ENCODE measurements around the gene KLHL29.

The KLHL29 gene

DNA sequence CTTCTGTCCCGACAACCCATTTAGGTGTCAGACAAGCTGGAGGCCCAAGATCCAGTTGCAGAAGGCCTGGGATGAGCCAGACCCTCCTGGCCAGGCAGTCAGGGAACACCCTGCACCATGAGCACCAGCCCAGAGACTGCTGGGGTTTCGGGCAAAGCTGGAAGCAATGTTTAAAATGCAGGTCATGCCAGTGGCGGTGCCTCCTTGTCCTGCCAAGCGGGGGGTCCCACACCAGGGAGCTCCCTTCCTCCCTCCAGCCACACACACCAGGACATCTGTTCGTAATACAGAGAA is 311.7 kb downstream of the KLHL29 start:
- no peak for DNase-seq (ENCODE audit: low read depth)

- no peak for DNase-seq (ENCODE audit: low read depth)
Measured at GRCh38 chr2:23697256-23698075, 312.5 kb downstream of the KLHL29 start.

GRCh38 chr2:23698116-23698693 is 313.2 kb downstream of the KLHL29 start:
- DNase-seq (ENCODE audit: low read depth): no peak

DNA sequence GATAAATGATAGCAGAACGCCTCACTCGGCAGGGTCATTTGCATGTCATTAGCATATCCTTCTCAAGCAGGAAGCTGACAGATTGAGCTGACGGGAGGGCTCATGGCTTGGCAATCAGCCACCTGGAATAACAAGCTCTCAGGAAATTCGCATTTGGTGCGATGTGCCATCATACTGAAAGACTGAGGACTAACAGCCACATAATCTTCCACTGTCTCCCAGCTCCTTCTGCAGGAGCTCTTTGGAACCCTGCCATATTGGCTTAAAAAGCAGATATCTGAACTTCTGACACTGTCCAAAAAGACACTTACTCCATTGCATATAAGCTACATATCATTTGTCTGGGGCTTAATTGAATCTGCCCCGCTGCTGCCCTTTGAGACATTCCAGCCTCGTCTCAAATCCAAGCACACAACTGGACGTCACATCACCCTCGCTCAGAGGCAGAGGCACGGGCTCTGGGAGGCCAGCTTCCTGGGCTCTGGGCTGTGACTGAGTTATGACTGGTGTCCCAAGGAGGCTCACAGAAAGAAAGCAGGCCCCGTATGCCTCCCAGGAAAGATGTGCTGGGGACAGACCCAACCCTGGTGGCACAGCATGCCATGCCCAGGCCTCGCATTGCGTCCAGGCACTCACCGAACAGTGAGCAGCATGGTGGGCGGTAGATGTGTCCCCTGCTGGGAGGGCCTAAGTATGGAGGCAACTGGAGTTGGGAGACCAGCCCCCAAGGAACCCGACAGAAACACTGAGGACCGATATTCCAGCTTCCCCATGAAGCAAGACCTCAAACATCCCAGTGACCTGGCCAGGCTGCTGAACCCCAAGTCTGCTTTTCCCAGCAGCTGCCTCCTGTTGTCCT is 314.0 kb downstream of the KLHL29 start:
- no peak for DNase-seq (ENCODE audit: low read depth)

GRCh38 chr2:23699580-23699925 is 314.6 kb downstream of the KLHL29 start:
- no peak for DNase-seq (ENCODE audit: low read depth)

GRCh38 chr2:23700627-23701026 is 315.6 kb downstream of the KLHL29 start:
- no peak for DNase-seq (ENCODE audit: low read depth)

DNA sequence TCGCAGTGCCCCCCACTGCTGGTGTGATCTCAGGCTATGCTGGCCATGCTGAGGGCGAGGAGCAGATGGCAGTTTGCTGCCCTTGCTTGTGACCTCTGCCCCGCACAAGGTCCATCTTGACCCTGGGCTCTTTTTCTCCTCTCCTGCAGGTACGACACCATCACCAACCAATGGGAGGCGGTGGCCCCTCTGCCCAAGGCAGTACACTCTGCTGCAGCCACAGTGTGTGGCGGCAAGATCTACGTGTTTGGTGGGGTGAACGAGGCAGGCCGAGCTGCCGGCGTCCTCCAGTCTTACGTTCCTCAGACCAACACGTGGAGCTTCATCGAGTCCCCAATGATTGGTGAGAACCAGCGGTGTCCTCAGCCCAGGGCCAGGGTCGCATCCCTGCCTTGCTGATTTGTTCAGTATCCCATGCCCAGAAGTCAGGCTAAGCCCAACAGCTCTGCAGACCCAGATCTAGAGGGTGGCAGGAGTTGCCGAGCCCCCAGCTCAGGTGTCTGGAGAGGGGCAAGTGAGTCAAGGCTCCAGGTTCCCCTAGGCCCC is 318.1 kb downstream of the KLHL29 start:
- DNase-seq (ENCODE audit: low read depth): no peak

GRCh38 chr2:23703583-23704385 is 318.8 kb downstream of the KLHL29 start:
- no peak for DNase-seq (ENCODE audit: low read depth)

DNA sequence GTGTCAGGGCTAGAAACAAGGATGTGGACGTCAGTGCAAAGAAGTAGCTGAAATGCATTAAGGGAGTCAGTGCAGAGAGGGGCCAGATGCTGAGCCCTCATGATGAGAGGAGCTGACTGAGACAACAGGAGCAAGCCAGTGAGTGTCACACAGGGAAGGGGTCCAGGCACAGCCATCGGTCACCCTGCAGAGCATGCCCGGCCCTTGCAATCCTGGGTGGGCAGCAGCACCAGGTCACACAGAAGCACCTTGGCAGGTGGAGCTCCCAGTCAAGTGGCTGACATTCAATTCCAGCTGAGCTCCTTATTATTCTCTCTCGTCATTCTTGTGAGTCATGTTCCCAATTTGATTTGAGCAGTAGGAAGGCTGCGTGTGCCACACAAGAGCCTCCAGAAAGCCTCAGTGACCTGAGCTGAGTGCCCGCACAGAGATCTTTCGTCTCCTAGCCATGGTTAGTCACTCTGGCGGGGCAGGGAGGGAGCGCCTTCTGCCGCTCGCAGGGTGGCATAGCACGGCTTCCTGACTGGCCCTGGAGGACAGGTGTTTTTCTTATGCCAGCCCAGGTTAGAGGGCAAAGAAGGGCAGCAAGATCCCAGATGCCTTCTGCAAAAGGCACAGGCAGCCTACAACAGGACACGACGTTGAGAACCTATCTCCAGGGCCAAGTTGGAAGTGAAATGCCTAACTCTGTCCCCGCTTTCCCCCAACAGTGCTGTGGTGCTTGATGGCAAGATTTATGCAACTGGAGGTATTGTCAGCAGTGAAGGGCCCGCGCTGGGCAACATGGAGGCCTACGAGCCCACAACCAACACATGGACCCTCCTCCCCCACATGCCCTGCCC is 321.0 kb downstream of the KLHL29 start:
- no peak for DNase-seq (ENCODE audit: low read depth)

DNA sequence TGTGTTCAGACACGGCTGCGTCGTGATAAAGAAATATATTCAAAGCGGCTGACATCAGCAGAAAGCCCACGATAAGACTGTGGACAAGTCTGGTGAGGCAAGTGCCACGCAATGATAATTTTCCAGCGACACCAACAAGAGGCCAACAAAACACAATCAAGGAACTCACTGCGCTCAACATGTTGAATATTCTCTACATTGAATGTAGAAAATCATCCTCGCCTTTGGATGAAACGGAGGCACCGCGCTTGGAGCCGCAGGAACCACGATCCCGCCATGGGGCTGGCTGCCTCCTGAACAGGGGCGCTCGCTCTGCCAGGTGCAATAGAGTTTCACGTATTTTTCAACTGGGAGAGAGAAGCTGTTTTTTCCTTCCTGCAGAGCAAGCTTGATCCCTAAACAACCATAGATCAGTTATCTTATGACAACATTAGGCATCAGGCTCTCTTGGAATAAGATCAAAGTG is 321.7 kb downstream of the KLHL29 start:
- no peak for DNase-seq (ENCODE audit: low read depth)

- no peak for DNase-seq (ENCODE audit: low read depth)
Measured at GRCh38 chr2:23707096-23707495, 322.1 kb downstream of the KLHL29 start.

DNA sequence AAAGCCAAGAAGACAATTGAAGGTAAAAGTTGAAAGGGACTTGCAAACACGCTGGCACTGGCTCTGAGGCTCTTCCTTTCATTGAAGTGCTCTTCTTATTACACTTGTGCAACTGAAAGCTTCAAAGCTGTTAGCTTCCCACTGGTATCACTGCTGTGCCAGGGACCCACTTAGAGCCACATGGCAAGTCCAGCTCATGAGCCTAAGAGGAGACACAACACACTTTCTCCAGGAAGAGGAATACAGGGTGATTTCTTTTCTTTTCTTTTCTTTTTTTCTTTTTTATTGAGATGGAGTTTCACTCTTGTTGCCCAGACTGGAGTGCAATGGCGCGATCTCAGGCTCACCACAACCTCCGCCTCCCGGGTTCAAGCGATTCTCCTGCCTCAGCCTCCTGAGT is 323.8 kb downstream of the KLHL29 start:
- DNase-seq (ENCODE audit: low read depth): no peak

- DNase-seq (ENCODE audit: low read depth): no peak
Measured at GRCh38 chr2:23709311-23709710, 324.3 kb downstream of the KLHL29 start.

DNA sequence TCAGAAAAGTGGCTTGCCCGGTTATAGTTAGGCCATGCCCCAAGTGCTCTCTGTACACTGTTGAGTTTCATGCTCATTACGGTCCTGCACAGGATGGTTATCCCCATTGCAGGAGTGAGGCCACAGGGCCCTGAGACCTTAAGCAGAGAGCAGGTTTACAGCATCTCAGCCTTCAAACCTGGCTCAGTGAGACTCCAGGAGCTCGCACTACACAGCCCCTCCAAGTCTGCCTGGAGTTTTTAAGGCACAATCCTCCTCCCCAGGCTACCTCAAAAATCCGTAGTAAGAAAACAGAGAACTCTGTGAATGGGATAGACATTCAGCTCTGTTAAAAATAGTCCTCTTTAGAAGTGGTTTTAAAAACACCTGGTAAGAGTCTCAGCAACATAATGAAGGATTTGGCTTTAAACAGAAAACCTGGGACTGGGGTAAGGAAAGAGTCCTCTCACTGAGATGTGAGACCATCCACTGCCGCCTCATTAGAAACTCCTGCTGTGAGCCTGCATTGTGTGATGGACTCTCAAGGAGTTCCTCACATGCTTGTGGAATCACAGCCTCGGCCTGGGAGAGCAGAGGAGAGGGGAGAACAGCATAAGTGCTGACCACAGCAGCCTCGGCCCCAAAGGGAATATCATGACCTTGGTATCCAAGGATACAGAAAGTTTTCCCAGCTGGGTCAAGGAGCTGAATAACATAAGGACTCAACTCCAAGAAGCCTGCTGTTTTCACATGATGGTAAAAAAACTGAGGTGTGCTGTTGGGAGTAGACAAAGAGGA is 327.2 kb downstream of the KLHL29 start:
- peak; percentile 2 for DNase-seq (ENCODE audit: low read depth)

DNA sequence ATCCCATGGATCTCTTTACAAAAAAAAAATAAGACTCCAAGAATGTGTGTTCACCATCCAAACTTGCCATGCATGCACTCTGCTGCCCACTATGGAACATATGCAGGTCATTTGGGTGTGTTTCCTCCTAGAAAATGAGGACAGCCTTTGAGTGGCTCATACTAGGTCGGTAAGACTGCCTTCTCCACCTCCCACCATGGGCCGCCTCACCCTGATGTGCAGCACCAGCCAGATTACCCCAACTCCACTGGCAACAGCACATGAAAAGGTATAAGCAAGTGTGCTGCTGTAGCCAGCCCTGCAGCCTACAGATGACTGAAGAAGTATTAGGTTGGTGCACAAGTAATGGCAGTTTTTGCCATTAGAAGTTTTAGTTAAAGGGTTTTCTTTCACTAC is 327.8 kb downstream of the KLHL29 start:
- DNase-seq (ENCODE audit: low read depth): no peak

DNA sequence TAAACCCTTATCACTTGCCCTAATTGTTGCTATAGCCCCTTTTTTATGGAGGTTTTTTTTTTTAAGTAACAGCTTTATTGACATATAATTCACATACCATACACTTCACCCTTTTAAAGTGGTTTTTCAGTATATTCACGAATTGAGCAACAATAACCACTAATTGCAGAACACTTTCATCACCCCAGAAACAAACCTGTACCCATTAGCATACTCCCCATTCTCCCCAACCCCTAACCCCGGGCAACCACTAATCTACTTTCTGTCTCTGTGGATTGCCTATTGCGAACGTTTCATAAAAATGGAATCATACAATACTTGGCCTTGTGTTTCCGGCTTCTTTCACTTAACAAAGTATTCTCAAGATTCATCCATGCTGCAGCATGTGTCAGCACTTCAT is 328.4 kb downstream of the KLHL29 start:
- DNase-seq (ENCODE audit: low read depth): no peak

DNA sequence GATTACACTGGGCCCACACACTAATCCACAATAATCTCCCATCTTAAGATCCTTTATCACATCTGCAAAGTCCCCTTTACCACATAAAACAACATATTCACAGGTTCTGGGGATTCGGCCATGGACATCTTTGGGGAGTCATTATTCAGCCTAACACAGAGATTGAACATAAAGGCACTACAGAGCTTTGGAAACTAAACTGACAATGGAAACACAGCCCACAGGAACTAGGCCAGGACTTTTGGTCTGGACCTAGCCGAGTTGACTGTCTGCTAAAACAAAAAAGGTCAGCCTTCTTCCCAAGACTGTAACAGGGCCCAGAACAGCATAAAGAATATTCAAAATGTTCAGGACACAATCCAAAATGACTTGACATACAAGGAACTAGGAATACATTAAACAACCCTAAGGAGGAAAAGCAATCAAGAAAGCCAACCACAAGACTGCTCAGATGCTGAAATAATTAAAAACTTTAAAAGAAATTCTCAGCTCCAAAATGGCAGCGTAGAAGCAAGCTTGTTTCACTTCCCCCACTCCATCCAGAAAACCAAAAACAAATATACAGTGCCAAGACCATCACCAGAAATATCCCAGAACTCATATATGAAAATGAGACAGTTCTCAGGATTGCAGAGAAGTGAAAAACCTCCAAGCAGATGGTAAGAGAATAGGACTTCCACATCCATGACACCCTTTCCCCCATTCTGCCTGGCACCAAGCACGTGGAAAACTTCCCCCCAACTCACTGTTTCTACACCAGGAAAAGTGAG is 334.1 kb downstream of the KLHL29 start:
- no peak for DNase-seq (ENCODE audit: low read depth)

DNA sequence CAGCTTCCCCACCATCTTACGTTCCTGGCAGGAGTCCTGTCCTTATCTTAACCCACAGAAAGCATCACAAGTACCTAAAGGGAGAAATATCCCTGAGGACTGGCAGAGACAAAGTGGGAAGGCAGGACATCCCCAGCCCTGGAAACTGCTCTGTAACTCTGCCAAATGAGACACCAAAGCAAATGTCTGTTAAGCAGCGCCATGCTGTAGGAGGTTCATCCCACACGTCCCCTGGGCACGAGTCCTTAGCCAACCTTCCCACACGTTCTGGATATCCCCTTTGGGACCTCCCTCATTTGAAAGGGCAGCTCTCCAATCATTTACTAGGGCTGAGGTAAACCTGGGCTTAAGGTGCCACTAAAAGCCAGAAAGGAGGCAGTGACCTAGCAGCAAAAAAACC is 334.7 kb downstream of the KLHL29 start:
- DNase-seq (ENCODE audit: low read depth): no peak

DNA sequence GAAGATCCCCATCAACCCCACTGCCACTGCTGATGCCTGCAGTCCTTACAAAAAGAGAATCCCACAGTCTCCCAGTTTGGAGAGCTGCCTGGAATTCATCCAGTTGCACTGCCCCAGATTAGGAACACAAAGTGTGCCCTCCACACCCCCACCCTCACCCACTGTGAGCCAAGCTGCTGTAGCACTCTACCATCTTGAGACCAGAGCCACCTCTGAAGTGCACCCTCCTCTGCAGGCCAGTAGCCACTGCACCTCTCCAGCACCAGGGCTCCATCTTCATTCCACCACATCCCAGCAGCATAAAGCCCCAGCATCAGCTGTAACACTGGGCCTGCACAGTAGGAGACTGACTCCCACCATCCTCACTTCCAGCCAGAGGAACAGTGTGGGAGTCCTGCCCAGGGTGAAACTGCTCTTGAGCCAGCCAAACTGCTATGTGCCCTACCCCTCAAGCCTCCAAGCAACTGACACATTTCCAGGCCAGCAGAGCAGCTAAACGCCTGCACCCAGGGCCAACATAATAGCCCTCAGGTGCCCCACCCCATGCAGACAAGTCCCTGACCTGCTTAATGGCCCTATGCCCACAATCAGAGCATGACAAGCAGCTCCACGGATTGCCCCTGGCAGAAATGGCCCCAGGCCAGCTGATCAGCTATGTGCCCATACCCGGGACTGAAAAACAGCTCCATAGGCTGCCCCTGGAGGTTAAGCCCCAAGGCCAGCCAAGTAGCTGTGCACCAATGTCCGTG is 335.9 kb downstream of the KLHL29 start:
- no peak for DNase-seq (ENCODE audit: low read depth)

Measured in GM04503 (cell line).